ENCODE results near the gene SHROOM1.

DNA sequence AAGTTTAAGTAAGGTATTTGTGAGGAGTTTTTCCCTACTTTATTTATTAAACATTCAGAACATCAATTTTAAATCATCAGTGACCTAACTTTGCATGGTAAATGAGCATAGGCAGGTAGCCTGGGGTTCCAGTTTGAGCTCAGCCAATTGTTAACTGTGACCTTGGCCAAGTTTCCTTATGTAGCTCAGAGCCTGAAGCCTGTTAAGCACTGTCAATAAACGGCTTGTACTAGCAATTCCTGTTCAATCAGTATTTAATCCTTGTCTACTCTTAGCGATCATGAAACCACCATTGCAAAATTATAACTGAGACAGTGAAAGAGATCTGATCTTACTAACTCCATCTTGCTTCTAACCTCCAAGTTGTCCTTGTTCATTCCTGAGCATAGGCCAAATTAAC lies 22.0 kb downstream of the SHROOM1 start:
- TF ChIP-seq, protein P1, sequence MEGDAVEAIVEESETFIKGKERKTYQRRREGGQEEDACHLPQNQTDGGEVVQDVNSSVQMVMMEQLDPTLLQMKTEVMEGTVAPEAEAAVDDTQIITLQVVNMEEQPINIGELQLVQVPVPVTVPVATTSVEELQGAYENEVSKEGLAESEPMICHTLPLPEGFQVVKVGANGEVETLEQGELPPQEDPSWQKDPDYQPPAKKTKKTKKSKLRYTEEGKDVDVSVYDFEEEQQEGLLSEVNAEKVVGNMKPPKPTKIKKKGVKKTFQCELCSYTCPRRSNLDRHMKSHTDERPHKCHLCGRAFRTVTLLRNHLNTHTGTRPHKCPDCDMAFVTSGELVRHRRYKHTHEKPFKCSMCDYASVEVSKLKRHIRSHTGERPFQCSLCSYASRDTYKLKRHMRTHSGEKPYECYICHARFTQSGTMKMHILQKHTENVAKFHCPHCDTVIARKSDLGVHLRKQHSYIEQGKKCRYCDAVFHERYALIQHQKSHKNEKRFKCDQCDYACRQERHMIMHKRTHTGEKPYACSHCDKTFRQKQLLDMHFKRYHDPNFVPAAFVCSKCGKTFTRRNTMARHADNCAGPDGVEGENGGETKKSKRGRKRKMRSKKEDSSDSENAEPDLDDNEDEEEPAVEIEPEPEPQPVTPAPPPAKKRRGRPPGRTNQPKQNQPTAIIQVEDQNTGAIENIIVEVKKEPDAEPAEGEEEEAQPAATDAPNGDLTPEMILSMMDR (conservative IDR thresholded peaks at IDR 0.05; ENCODE audit: low read length), result no peak
- no peak for TF ChIP-seq EZH2phosphoT487 (IDR thresholded peaks at IDR 0.05; ENCODE audit: borderline replicate concordance, low read depth, low read length)
